IPS-NIHi11 (cell line): ENCODE data around the gene IFNL1.
"Not testable (repeated sequence)": the region's sequence is repeated elsewhere in the genome, so short reads cannot be mapped to it uniquely, and the experiment has no call there.

Experiments used
- DNase-seq: peaks from one replicate; pipeline ENCODE4 v3.0.0; 2012; ENCODE audit warnings: mixed read lengths, low spot score

IFNL1 gene

DNA sequence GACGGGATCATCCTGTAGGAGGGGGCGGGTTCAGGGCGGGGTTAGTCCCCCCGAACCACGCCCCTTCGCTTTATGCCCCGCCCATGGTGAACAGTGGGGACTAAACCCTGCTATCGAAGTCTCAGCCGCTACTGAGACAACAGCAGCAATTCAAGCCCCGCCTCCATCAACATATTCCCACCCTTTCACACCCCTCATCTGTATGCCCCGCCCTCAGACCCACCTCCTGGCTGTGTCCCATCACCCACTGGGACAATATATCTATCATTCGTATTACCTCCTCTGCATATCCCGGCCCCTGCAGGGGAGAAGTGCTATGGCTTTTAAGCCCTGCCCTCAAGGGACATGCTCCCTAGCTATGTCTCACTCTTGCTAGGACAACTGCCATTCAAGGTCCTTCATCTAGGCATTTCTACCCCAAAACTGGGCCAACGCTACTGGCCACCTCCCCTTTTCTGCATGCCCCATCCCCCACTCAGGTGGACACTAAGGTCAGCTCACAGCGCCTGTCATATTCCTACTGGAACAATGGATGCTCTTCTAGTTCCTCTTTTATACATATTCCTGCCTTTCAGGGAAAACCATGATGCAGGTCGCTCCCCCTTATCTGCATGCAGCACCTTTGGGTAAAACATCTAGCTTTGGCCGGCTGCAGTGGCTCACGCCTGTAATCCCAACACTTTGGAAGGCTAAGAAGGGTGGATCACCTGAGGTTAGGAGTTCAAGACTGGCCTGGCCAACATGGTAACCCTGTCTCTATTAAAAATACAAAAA, 12.5 kb downstream of the IFNL1 start:
- peak; percentile 84 for DNase-seq

DNA sequence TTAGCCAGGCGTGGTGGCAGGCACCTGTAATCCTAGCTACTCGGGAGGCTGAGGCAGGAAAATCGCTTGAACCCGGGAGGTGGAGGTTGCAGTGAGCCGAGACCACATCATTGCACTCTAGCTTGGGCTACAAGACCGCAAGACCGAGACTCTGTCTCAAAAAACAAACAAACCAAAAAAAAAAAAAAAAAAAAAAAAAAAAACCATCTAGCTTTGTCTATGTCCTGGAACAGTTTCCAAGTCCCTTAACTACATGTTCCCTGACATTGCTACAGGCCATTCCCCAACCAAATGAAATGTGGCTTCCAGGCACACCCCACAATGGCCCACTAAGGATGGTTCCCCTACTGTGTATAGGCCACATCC, 13.1 kb downstream of the IFNL1 start:
- not testable (repeated sequence) for DNase-seq

DNA sequence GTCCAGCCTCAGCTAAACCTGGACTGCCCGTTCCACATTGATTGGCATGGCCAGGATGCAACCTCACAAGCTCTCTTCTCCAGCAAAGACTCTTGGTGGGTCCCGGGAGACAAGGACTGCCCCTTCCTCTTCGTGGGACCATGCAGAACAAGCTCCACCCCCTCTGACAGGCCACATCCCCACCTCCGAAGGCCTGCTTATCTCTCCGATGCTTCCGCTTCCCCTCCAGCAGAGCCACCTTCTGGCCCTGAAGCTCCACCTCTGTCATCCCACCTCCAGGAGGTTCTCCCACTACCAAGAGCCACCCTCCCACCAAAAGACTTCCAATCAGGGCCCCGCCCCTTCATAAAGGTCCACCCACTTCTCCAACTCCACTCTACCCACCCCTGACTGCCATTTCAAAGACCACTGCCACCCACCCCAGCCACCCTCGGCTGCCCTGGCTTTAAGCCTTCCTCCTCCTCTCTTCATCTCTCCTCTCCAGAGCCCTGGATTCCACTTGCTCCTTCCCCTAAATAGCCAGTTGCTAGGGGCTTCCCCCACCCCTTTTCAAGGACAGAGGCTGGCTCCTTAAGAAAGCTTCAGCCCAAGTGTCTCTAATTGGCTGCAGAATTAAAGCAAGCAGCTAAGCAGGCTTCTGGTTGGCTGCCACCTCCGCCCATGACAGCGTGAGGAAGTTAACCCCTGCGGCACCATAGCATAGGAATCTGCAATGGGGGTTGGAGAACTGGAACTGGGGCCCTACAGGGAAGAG, 14.5 kb downstream of the IFNL1 start:
- DNase-seq = peak; percentile 77

DNA sequence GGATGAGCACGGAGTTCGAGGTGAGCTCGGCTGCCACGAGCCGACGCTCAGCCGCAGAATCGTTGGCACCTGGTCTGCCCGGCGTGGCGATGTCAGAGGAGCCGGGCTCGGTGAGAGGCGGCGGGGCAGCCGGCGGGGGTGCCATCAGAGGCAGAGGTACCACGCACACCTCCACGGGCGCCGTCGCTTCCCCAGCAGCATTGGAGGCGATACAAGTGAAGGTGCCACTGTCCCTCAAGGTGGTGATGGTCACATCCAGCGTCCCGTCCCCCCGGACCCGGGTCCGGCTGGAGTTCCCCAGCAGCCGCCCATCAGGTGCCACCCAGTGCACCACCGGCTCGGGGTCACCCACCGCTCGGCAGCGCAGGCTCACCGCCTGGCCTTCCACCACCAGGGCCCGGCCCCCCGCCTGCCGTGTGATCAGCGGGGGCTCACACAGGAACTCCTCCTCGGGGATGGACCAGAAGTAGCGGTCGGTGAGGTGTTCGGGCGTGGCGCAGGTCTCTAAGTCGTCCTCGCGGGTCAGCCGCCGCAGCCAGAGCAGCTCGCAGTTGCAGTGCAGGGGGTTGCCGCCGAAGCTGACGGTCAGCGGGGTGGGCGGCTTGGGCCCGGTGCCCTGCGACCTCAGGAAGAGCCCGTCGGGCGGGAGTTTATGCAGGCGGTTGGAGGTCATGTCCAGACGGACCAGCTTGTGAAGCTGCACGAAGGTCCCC, 18.0 kb downstream of the IFNL1 start:
- DNase-seq = no peak

DNA sequence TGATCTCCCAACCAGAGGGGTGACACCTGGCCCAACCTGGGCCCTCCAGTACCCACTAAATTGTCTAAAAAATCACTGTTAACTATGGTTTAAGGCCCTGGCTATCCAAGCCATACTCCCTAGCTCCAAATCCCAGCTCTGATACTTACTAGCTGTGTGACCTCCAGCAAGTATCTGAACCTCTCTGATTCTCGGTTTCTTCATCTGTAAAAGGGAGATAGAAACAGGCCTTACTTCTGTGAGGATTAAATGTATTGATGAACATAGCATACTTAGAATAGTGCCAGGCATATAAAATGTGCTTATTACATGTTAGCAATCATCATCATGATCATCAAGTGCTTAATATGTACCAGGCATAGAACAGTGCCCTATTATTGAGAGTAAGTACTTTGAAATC, 19.7 kb downstream of the IFNL1 start:
- no peak for DNase-seq

DNA sequence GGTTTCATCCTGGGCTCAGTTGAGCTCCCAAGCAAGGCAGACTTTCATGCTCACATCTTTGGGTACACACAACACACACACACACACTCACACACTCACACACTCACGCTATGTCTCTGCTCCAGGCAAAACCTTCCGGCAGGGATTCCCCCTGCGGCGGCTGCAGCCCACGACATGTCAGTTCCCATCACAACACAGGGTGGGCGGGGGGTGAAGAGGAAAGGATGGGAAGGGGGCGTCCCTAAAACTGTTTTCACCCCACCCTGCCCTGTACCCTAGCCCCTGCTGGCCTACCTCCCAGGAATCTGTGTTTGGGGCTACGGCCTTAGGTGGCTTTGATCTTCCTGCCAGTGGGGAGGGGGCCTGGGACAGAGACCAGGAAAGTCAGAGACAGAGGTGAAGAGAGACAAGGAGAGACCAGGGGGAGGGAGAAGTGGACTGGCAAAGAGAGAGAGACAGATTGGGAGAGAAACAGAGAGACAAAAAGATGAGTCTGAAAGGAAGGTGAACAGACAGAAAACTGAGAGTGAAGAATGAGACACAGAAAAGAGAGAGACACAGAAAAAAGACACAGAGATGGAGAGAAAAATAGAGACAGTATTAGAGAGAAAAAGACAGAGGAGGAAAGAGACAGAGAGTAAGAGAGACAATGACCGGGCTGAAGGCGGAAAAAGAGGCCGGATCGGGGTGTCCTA, 20.6 kb downstream of the IFNL1 start:
- DNase-seq = no peak

DNA sequence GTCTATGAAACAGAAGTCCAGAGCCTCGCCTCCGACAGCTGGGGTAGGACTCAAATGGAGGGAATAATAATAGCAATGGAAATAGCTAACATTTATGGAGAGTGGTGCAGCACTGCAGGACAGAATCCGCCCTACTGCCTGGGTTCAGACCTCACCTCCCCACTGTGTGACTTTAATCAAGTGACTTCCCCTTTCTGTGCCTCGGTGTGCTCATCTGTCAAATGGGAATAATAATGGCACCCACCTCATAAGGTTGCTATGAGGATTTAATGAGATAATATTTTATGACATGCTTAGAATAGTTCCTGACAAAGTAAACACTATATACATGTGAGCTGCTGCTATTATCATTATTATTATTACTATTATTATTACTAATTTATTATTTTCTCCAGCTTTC, 21.3 kb downstream of the IFNL1 start:
- DNase-seq = no peak

DNA sequence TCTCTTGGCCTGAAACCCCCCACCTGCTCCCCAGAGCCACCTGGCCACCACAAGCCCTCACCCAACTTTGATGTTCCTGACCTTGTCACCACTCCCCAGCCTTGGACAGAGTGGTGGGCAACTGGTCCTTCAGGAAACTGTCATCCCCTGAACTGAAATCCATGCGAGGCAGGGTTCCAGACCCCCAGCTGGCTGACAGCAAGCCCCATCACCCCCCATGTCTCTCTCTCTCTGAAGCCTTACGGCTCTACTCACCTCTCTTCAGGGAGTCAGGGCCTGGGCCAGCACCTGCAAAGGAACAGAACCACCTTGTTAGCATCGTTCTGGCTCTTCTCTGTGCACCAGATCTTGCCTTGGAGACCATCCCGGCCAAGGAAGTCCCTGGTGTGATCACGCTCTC, 21.9 kb downstream of the IFNL1 start:
- DNase-seq = no peak

DNA sequence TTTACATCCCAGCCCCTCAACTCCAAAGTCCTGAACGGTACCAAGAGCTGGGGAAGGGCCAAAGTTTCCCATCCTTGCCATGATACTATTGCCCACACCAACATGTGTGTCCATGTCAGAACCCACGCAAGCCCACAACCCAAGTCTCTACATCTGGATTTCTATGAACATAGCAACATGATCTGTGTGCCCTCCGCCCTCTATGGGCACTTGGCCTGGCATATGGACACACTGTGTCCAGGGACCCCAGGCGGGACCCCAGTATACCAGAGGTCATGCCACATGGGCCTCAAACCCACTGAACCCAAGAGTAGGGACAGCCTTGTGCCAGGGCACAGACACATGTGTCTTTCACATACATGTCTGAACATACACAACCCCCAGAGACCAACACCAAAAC, 22.5 kb downstream of the IFNL1 start:
- DNase-seq = no peak

DNA sequence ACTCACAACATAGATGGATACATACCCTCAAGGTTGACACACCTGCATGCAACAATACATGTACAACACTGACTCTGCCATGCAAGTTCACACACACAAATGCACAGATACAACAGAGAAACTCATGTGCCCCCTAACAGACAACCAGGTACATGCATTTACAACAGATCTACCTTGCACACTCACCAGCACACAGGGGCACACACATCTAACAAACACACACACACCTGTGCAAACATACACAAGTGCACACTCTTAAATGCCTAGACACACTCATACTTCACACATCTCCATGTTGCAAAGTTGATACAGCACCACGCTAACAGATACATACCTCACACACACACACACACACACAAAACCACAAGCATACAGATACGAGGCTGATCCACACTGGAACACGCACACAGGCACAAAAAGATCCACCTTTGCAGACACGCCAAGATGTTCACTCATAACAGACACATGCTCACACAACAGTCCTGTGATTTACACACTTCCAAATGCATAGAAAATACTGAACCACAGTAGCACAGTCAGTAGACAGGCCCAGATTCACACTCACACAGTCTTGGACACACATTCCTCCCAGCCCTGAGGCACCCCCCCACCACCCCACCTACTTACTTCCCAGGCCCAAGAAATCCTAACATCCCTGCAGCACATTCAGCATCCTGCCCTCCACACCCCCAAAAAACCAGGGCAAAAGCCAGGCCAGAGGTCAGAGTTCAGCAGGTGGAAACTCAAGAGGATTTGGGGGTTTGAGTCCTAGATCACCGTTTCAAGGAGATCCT, 23.1 kb downstream of the IFNL1 start:
- no peak for DNase-seq

DNA sequence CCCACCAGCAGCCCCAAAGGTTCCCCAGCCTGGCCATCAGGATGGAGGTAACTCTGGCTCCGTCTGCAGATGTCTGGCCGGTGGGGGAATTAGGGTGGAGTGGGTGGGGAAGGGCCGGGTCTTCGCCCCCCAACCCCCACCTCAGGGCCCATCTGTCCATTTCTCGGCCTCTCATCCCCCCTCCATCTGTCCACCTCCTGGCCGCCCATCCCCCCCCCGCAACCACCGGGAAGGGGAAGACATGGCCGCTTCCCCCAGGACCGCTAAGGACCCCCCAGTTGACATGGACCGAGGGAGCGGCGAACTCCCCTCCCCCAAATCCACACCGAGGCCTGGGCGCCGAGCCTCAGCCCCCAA, 23.7 kb downstream of the IFNL1 start:
- peak; percentile 26 for DNase-seq

DNA sequence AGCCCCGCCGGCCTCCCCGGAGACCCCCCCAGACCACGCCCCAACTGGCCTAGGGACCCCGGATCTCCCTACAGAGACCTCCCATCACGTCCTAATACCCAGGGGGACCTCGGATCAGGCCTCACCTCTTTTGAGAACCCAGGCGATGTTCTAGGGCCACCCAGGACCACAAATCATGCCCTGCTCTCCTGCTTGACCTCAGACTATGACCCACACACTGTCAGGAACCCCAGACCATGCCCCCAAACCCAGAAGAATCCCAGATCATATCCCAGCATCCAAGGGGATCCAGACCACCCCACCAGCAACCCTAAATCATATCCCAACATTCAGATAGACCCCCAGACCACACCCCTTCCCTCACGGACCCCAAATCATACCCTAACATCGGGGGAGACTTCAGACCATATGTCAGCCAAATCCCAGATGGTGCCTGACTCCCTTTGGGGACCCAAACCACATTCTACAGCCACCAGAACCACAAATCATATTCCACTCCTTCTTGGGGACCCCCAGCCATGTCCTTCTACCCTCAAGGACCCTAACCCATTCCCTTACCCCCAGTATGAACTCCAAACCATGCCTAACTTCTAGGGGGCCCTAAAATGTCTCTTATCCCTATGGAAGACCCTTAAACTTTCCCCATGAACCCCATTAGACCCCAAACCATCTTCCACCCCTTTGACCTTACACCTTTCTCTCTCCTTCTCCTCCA, 25.1 kb downstream of the IFNL1 start:
- no peak for DNase-seq

DNA sequence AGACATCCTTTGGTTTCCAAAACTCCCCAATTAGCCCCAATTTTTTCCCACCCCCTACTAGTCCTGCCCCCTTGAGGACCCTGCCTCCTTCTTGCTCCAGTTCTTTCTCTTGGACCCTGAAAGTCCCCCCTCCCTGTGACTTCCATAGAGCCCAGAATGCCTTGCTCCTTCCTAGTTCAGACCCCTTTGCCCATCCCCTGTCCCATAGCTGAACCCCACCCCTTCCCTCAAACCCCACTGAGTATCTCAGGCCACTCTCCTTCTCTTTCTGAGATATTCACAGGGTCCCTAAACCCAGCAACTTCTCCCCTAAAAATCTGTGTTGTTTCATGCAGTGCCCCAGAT, 25.6 kb downstream of the IFNL1 start:
- DNase-seq = no peak

DNA sequence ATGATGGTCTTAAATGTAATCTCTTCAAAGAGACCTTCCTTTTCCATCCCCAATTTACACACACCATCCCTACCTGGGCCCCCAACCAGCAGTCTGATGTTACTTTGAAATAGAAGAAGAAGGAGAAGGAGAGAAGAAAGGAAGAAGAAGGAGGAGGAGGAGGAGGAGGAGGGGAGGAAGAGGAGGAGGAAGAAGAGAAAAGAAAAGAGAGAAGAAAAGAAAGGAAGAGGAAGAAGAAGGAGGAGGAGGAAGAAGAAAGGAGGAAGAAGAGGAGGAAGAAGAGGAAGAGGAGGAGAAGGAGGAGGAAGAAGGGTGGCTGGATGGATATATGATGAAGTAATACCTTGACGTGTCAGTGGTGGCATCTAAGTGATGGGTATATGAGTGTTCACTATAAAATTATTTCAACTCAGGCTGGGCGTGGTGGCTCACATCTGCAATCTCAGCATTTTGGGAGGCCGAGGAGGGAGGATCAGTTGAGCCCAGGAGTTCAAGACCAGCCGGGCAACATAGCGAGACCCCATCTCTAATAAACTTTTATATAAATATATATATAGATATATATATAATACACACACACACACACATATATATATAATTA, 28.1 kb downstream of the IFNL1 start:
- no peak for DNase-seq

DNA sequence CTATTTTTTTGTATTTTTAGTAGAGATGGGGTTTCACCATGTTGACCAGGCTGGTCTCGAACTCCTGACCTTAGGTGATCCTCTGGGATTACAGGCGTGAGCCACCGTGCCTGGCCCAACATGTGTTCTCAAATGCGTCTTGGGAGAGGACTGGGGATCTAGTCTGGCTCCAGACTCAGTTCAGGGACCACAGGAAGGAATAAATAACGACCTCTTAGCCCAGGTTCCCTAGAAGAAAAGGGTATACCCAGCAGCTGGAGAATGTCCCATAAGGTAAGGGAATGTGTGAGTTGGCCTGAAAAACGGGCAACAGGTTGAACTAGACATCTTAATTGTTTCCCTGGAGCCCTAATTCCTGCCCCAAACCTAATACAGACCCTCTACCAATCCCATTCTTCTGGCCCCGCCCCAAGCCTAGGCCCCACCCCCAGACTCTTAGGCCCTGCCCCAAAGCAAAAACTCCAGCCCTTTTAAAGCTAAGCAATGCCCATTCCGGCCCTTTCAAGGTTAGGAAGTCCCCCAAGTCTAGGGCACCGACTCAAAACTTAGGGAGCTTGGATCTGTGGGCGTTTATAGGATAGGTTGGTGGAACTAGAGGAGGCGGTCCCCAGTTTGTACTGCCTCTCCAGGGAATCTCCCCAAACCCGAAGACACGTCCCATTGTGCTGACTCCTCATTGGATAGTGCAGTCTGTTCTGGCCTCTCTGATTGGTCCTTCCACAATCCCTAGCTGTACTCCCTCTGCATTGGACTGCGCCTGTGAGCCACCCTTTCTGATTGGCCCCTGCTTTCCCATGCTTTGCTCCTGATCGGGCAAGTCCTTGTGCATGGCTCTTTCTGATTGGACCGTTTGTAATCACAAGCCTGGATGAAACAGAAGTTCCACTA, 29.8 kb downstream of the IFNL1 start:
- DNase-seq = peak; percentile 52

DNA sequence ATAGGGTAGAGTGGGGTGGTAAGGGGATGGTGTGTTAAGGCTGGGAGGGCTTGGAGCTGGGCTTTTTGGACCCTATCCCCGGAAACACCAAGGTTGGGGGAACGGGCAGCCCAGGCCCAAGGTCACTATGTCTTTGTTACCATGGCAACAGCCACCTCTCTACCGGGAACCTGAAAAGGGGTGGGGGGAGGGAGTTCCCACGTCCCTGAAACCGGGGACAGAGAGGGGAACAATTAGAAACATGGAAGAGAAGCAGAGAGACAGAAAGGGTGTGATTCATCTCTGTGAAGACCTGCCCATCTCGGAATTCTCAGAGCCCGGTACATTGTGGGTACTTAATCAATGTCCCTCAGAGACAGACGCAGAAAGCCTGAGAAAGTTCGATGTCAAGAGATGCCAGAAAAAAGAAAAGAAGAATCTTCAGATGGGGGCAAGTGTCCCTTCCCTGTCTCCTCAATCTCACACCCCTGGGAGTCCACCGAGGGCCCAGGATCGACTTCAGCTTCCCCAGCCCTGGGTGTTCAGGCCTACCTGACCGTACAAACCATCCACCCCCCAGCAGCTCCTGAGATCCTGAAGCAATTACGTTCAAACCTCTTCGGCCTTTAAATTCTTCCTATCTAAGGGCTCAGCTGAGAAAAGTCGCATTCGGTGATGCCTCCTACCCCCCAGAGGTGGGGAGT, 31.3 kb downstream of the IFNL1 start:
- DNase-seq = no peak

DNA sequence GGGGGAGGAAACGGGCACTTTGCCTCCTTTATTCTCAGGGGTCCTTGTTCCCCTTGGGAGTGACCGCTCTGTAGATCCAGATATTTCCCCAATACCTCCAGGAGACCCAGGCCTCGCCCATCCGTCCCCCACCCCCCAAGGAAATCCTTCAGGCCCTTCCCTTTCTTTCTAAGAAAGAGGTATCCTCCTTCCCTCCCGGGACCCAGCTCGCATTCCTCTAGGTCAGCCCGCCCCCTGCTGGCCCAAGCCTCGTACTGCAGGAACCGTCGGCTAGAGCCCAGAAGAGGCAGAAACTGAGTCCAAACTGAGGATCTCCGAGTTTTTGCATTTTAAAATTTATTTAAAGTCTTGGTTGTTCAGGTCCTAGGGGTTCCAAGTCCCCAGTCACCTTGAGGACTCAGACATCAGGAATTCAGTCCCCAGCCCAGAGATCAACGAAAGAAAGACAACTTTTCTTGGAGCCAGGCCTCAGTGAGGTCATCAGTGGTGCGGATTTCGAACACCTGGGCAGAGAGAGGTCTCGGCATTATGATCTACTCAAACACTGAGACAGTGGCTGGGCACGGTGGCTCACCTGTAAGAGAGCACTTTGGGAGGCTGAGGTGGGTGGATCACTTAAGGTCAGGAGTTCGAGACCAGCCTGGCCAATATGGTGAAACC, 32.0 kb downstream of the IFNL1 start:
- peak; percentile 86 for DNase-seq

DNA sequence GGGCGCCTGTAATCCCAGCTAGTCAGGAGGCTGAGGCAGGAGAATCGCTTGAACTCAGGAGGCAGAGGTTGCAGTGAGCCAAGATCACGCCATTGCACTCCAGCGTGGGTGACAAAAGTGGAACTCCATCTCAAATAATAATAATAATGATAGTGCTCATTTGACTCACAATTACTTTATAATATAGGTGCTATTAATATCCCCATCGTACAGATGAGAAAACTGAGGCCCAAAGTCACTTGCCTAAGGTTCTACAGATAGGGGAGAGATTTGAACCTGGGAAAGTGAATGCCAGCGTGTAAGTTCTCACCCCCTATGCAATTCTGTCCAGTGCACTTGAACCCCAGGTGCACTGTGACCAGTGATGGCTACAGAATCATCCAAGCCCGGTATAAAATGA, 33.7 kb downstream of the IFNL1 start:
- DNase-seq = no peak

DNA sequence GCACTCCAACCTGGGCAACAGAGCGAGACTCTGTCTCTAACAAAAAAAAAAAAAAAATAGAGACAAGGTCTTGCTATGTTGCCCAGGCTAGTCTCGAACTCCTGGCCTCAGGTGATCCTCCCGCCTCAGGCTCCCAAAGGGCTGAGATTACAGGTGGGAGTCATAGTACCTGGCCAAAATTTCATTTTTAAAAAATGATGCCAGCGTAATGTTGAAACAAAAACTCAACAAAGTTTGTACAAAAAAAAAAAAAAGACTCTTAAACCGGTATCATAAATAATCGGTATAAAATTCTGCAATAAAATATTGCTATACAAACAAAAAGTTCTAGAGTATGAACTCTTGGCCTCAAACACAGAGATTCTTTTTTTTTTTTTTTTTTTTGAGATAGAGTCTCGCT, 36.1 kb downstream of the IFNL1 start:
- DNase-seq = no peak
